Thymus (tissue), 14 donors: ENCODE data around the gene TMPRSS4. TPM values are rescaled to one million over a fixed set of nuclear protein-coding genes. Genes with fewer than 3 reads are reported as not detected.

Experiments used
- DNase-seq, 9 donors: peaks; one replicate each; pipeline ENCODE4 v3.0.0-alpha.2; 2013; ENCODE audit warnings: low spot score in 9 of 9, low read depth in 6 of 9, missing footprints in 1 of 9
- H3K27ac ChIP-seq, 2 donors: one replicate each; pipeline ENCODE4 v1.5.1; 2013; ENCODE audit warnings: control low read depth in 1 of 2, low read depth in 1 of 2, low read length in 1 of 2, mild to moderate bottlenecking in 1 of 2, moderate library complexity in 1 of 2
- H3K27me3 ChIP-seq, 2 donors: one replicate each; pipeline ENCODE4 v1.5.1; 2013; ENCODE audit warnings: low read length in 1 of 2; ENCODE audit not compliant: control insufficient read depth in 2 of 2, insufficient read depth in 1 of 2
- H3K36me3 ChIP-seq, 2 donors: one replicate each; pipeline ENCODE4 v1.5.1; 2013; ENCODE audit warnings: low read length in 1 of 2, mild to moderate bottlenecking in 1 of 2, moderate library complexity in 1 of 2; ENCODE audit not compliant: control insufficient read depth in 2 of 2, insufficient read depth in 2 of 2
- H3K4me1 ChIP-seq, 2 donors: one replicate each; pipeline ENCODE4 v1.5.1; 2013; ENCODE audit warnings: low read length in 2 of 2; ENCODE audit not compliant: control insufficient read depth in 2 of 2, insufficient read depth in 2 of 2
- H3K4me3 ChIP-seq, 2 donors: one replicate each; pipeline ENCODE4 v1.5.1; 2013; ENCODE audit warnings: low read length in 2 of 2, control low read depth in 1 of 2, mild to moderate bottlenecking in 1 of 2
- H3K9me3 ChIP-seq, 2 donors: one replicate each; pipeline ENCODE4 v1.5.1; 2013; ENCODE audit warnings: low read length in 1 of 2, mild to moderate bottlenecking in 1 of 2; ENCODE audit not compliant: control insufficient read depth in 2 of 2, insufficient read depth in 1 of 2
- WGBS: extraction: QIAGEN DNeasy Blood & Tissue Kit; methylation state at CpG from one replicate; pipeline ENCODE4 v1.1.7; 2013; 5-methylcytosine and 5-hydroxymethylcytosine counted together
- long read RNA-seq, 10 donors: transcript quantifications; one replicate each; lab custom pipeline, GENCODE V29; 2026
- polyA plus RNA-seq: library from polyadenylated mRNA; stranded (reverse); fragments of 200-250 nt; gene quantifications from one replicate; pipeline ENCODE4 v1.2.3, GENCODE V29; 2013
- total RNA-seq: library from RNA; stranded (reverse); fragments of 120-200 nt; gene quantifications from one replicate; pipeline ENCODE4 v1.2.4, GENCODE V29; 2013
- donor health status: healthy.

The TMPRSS4 gene, protein sequence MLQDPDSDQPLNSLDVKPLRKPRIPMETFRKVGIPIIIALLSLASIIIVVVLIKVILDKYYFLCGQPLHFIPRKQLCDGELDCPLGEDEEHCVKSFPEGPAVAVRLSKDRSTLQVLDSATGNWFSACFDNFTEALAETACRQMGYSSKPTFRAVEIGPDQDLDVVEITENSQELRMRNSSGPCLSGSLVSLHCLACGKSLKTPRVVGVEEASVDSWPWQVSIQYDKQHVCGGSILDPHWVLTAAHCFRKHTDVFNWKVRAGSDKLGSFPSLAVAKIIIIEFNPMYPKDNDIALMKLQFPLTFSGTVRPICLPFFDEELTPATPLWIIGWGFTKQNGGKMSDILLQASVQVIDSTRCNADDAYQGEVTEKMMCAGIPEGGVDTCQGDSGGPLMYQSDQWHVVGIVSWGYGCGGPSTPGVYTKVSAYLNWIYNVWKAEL
- 2.5 TPM for total RNA-seq
- 7.4 TPM for polyA plus RNA-seq
- long read RNA-seq, donor 1 = 0 reads
- long read RNA-seq, donor 2 = 0 reads
- long read RNA-seq, donor 3, full-length matches to known transcripts = 1 of 1 reads
- long read RNA-seq, donor 3, partial matches to known transcripts = 0 of 1 reads
- long read RNA-seq, donor 3, other reads (novel, unspliced or antisense) = 0 of 1 reads
- long read RNA-seq, donor 4 = 0 reads
- long read RNA-seq, donor 5, partial matches to known transcripts = 0 of 2 reads
- long read RNA-seq, donor 5, other reads (novel, unspliced or antisense) = 0 of 2 reads
- long read RNA-seq, donor 6 = 0 reads
- long read RNA-seq, donor 7 = 0 reads
- long read RNA-seq, donor 8 = 0 reads
- long read RNA-seq, donor 9 = 0 reads
- long read RNA-seq, donor 10 = 0 reads

DNA sequence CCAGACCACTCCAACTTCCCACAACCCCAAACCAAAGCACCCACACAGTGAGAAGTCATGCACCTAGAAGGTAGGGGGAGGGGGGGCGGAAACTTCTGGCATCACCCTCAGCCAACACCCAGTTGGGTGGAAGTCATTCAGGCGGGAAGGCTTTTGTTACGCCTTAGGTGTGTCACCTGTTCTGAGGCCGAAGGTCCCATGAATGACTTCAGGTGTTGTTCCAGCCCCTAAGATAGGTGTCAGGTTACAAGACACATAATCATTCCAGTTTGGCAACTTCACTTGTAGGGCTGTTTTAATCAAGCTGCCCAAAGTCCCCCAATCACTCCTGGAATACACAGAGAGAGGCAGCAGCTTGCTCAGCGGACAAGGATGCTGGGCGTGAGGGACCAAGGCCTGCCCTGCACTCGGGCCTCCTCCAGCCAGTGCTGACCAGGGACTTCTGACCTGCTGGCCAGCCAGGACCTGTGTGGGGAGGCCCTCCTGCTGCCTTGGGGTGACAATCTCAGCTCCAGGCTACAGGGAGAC, at the start of gene TMPRSS4:
TSS of gene TMPRSS4 (plus strand) at position 325 of the 528 bp plus-strand sequence. CDS start 225 bp downstream, outside the sequence.
- Histone ChIP-seq H3K9me3 (no peaks in the 10 kb centered on the region), H3K27ac (no peak within 1 kb of the TSS), H3K4me3 (no peak within 1 kb of the TSS), H3K36me3 (no peaks in the 10 kb centered on the region), H3K27me3 (peaks cover 0 to 6% of the 10 kb centered on the region in 2 donors), H3K4me1 (peaks cover 0 to 15% of the 10 kb centered on the region in 2 donors)
- whole genome bisulfite sequencing = 91% methylated on average over 7 of the region's 7 CpGs
- peak in 1 of 9 donors; percentile 19 for DNase-seq

DNA sequence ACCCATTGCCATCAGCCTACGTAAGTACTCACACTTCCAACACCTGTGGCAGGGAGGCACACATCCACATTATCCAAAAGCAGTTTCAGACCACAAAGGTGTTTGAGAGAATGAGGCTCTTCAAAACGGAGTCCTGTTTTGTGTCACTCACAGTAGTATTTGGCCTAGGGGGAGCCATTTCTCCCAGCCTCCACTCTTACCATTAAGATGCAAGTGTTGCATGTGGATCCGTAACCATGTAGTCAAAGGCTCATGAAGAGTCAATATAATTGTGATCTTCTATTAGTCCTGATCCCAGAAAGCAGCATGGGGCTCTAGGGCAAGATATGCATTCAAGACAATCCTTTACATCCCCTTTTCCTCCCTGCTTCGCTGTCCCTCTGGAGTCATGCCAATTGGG, 49.2 kb upstream of the TMPRSS4 start:
- DNase-seq = no peak
- Histone ChIP-seq H3K4me1 (no peaks in the 10 kb centered on the region), H3K36me3 (no peaks in the 10 kb centered on the region), H3K27me3 (no peaks in the 10 kb centered on the region), H3K4me3 (no peak overlapping the region), H3K27ac (no peak overlapping the region), H3K9me3 (no peaks in the 10 kb centered on the region)
- WGBS = 97% methylated on average over 4 of the region's 4 CpGs

DNA sequence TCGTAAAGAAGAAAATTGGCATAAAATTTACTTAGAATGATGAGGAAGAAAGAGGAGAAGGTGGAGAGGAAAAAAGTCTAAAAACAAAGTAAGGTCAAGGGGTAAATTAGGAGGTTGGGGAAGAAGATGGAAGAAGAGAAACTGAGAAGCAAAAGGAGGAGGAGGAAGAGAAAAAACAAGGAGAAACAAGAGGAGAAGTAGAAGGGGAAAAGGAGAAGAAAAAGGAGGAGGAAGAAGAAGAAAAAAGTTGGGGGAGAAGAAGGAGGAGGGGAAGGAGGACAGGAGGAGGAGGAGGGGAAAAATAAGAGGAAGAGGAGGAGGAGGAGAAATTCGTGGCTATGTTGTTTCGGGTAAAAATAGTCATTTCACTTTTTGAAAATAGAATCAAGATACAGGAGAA, 48.3 kb upstream of the TMPRSS4 start:
- H3K4me1 ChIP-seq = no peaks in the 10 kb centered on the region
- H3K27ac ChIP-seq = no peak overlapping the region
- H3K27me3 ChIP-seq = no peaks in the 10 kb centered on the region
- no peaks in the 10 kb centered on the region for H3K36me3 ChIP-seq
- no peak overlapping the region for H3K4me3 ChIP-seq
- DNase-seq = no peak
- WGBS = 69% methylated on average over 3 of the region's 3 CpGs
- H3K9me3 ChIP-seq = no peaks in the 10 kb centered on the region

DNA sequence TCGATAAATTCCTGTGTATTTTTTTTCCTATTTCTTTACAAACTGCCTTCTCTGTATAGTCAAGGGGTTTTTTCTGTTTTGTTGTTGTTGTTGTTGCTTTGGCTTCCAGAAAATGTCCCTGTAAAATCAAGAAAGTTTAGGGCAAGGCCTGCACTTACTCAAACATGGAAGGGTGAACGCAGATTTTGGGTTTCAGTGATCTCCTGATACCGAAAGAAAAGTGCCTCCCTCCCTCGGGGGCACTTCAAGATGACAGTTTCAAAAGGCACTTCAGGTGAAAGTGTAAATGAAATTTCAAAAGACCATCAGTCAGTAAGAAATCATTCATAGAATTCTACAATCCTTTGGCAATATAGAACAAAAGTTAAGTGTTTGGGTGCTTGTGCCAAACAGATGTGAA, 43.4 kb upstream of the TMPRSS4 start:
- Histone ChIP-seq H3K4me1 (no peaks in the 10 kb centered on the region), H3K27me3 (no peaks in the 10 kb centered on the region), H3K9me3 (no peaks in the 10 kb centered on the region), H3K36me3 (no peaks in the 10 kb centered on the region), H3K27ac (no peak overlapping the region), H3K4me3 (no peak overlapping the region)
- no peak for DNase-seq
- WGBS = 95% methylated on average over 4 of the region's 4 CpGs

DNA sequence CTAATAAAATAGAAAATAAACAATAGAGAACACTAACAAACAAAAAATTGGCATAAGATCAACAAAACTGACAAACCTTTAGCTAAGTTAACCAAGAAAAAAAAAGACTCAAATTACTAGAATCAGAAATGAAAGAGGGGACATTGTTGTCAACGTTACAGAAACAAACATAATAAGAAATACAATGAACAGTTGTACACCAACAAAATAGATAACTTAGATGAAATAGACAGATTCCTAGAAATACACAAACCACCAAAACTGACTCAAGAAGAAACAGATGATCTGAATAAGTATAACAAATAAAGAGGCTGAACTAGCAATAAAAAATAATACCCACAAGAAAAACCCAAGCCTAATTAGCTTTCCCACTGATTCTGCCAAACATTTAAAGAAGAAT, 34.7 kb upstream of the TMPRSS4 start:
- Histone ChIP-seq H3K4me3 (no peak overlapping the region), H3K27me3 (no peaks in the 10 kb centered on the region), H3K27ac (no peak overlapping the region), H3K36me3 (no peaks in the 10 kb centered on the region), H3K4me1 (peaks cover 18 to 31% of the 10 kb centered on the region in 2 donors), H3K9me3 (no peaks in the 10 kb centered on the region)
- no peak for DNase-seq
- 86% methylated on average over 1 of the region's 1 CpG for WGBS

DNA sequence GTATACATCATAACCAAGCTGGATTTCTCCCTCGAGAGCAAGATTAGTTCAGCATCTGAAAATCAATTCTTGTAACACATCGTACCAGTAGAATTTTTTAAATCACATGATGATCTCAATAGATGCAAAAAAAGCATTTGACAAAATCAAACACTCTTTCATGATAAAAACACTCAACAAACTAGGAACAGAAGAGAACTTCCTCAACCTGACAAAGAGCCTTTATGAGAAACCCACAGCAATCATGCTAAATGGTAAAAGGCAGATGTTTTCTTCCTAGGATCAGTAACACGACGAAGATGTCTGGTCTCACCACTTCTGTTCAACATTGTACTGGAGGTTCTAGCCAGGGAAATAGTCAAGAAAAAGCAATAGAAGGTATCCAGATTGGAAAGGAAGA, 34.1 kb upstream of the TMPRSS4 start:
- 34% methylated on average over 4 of the region's 4 CpGs for WGBS

DNA sequence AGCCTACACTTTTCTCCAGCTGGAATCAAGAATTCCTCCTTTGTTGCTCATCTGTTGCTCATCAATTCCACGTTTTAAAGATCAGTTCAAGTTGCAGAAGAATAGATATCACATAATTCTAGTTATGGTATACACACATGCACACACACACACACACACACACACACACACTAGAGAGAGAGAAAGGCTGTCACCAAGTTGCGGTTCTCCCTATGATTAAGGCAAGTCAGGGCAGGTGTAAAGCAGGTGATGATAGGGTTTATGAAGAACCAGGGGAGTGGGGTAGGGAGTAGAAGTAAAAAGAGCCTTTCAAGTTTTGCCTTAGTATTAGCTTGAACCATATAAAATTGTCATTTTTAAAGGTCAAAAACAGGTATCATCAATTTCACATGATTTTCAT, 31.7 kb upstream of the TMPRSS4 start:
- 94% methylated on average over 2 of the region's 2 CpGs for whole genome bisulfite sequencing
- peak overlapping the region in 1 of 2 donors; percentile 54 for H3K27ac ChIP-seq
- peak in 1 of 9 donors; percentile 44 for DNase-seq
- H3K36me3 ChIP-seq = no peaks in the 10 kb centered on the region
- no peak overlapping the region for H3K4me3 ChIP-seq
- H3K9me3 ChIP-seq = no peaks in the 10 kb centered on the region
- peaks cover 19 to 45% of the 10 kb centered on the region in 2 donors for H3K4me1 ChIP-seq
- no peaks in the 10 kb centered on the region for H3K27me3 ChIP-seq

More for the DNA sequence above, 34.1 kb upstream of the TMPRSS4 start:
- Histone ChIP-seq H3K4me1 (peaks cover 18 to 38% of the 10 kb centered on the region in 2 donors), H3K9me3 (no peaks in the 10 kb centered on the region), H3K27ac (peak overlapping the region in 1 of 2 donors; percentile 26), H3K4me3 (no peak overlapping the region), H3K36me3 (no peaks in the 10 kb centered on the region), H3K27me3 (no peaks in the 10 kb centered on the region)
- peak in 2 of 9 donors; percentile 26 to 54 for DNase-seq

DNA sequence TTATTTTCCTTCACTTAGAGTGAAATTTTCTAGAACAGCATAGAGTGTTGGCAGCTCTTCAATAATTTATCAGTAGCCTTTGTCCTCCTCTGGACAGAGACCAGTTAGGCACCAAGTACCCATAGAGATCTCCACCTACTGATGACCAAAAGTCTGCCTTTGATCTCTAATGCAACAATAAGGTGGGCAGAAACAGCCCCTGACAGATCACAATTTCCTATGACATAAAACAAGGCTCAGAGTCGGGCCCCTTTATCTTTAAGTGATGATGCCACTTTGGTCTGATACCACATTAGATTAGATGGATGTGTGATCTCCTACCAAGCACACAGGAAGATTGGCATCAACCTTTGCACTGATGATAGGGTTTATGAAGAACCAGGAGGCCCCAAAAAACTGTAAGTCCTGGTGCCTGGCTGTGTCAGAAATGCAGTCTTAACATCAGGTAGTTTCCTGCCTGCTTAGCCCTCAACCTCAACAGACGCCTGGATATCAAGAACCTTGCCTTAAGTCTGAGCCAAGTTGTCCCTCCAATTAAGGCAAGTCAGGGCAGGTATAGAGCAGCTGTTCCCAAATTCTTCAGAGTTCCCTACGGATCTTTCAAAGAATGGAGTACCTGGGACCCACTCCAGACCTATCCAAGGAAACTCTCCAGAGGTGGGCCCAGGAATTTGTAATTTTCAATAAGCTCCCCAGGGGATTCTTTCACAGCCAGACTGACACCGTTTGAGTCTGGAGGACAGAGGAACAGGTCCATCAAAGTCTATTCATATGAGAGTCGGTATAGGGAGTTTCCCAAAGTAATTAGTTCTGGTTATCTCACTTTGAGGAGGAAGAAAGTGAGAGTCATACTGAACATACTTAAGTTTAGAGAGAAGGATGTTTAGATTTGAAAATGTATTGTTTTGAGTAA, 30.6 kb upstream of the TMPRSS4 start:
- no peak overlapping the region for H3K4me3 ChIP-seq
- peak in 3 of 9 donors; percentile 30 to 65 (median 48) for DNase-seq
- WGBS = 56% methylated on average over 5 of the region's 5 CpGs
- H3K27me3 ChIP-seq = no peaks in the 10 kb centered on the region
- no peaks in the 10 kb centered on the region for H3K36me3 ChIP-seq
- H3K9me3 ChIP-seq = no peaks in the 10 kb centered on the region
- peaks cover 30 to 56% of the 10 kb centered on the region in 2 donors for H3K4me1 ChIP-seq
- peak overlapping the region; percentile 54 to 67 for H3K27ac ChIP-seq
